Smooth muscle cell of the umbilical artery (primary cell): ENCODE data around the gene GIGYF1. TPM values are rescaled to one million over a fixed set of nuclear protein-coding genes. Genes with fewer than 3 reads are reported as not detected.

Experiments used
- total RNA-seq: library from RNA; depleted of rRNA; stranded (reverse); fragments of >200 nt; gene quantifications from 2 replicates; pipeline ENCODE4 v1.2.3, GENCODE V29; 2014

Gene GIGYF1, protein sequence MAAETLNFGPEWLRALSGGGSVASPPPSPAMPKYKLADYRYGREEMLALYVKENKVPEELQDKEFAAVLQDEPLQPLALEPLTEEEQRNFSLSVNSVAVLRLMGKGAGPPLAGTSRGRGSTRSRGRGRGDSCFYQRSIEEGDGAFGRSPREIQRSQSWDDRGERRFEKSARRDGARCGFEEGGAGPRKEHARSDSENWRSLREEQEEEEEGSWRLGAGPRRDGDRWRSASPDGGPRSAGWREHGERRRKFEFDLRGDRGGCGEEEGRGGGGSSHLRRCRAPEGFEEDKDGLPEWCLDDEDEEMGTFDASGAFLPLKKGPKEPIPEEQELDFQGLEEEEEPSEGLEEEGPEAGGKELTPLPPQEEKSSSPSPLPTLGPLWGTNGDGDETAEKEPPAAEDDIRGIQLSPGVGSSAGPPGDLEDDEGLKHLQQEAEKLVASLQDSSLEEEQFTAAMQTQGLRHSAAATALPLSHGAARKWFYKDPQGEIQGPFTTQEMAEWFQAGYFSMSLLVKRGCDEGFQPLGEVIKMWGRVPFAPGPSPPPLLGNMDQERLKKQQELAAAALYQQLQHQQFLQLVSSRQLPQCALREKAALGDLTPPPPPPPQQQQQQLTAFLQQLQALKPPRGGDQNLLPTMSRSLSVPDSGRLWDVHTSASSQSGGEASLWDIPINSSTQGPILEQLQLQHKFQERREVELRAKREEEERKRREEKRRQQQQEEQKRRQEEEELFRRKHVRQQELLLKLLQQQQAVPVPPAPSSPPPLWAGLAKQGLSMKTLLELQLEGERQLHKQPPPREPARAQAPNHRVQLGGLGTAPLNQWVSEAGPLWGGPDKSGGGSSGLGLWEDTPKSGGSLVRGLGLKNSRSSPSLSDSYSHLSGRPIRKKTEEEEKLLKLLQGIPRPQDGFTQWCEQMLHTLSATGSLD (N-terminal part only)
- total RNA-seq, result 11.3 and 14.4 TPM in 2 replicates

DNA sequence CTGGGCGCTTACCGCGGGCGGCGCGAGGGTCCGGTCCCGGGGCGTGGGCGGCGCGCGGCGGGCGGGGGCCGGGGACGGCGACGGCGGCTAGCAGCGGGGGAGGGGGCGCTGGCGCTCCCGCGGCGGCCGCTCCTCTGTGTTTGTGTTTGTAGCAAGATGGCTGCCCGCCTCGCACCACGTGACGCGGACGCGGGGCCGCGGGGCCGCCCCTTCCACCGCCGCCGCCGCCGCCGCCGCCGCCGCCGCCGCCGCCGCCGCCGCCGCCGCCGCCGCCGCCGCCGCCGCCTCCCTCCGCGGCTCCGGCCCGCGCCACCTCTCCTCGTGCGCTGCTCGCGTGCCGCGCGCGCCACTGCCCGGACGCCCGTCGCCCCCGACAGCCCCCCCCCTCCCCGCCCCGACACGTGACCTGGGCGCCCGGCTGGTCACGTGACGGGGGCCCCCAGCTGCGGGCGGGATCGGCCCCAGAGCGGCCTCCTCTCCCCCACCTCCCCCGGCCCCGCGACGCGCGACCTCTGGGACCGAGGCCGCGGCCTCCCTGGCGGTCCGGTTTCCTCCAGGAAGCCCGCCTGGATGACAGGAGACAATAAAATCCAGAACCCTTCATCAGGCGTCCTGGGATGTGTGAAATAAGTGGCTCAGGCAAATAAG, at the start of gene GIGYF1:
GIGYF1 (minus strand) TSS at position 153 of the 648 bp plus-strand sequence. CDS start 6,012 bp downstream, outside the sequence.

DNA sequence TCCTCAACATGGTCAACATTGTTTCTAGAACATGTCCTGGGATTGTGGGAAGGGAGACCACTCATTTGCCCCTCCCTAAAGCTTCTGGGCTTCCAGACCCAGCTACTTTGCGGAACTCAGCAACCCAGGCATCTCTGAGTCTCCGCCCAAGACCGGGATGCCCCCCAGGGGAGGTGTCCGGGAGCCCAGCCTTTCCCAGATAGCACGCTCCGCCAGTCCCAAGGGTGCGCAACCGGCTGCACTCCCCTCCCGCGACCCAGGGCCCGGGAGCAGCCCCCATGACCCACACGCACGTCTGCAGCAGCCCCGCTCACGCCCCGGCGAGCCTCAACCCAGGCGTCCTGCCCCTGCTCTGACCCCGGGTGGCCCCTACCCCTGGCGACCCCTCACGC, 26.2 kb upstream of the GIGYF1 start, which contains the start of gene EPO:
EPO (plus strand) TSS at position 190 of the 392 bp plus-strand sequence. CDS start 513 bp downstream, outside the sequence.

DNA sequence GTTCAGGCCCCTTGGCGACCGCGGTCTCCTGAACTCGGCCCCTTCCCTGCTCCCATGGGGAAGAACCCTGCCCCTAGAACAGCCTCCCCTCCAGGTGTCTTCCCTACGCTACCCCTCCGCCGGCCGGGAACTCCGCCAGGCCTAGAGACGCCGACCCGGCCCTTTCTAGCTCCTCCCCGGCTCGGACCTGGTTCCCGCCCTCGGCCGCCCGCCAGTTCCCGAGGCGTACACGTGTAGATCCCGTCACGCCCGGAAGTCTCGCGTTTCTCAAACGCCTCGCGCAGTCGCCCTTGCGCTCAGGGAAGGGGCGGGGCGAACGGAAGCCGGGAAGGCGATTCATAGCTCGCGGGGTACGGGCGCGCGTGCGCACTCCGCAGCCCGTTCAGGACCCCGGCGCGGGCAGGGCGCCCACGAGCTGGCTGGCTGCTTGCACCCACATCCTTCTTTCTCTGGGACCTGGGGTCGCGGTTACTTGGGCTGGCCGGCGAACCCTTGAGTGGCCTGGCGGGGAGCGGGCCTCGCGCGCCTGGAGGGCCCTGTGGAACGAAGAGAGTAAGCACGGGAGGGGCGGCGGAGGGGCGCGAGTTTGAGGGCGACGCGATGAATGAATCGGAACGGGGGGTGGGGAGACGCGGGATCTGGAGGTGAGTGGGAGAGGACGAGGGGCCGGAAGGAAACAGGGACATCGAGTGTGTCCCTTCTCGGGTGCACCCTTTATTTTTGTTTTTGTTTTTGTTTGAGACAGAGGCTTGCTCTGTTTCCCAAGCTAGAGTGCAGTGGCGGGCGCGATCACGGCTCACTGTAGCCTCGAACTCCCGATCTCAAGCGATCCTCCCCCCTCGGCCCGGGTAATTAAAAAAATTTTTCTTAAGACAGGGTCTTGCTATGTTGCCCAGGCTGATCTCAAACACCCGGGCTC, 12.0 kb upstream of the GIGYF1 start, which contains the start of gene POP7:
POP7 (plus strand) TSS at position 369 of the 919 bp plus-strand sequence. CDS start 710 bp downstream, outside the sequence.

DNA sequence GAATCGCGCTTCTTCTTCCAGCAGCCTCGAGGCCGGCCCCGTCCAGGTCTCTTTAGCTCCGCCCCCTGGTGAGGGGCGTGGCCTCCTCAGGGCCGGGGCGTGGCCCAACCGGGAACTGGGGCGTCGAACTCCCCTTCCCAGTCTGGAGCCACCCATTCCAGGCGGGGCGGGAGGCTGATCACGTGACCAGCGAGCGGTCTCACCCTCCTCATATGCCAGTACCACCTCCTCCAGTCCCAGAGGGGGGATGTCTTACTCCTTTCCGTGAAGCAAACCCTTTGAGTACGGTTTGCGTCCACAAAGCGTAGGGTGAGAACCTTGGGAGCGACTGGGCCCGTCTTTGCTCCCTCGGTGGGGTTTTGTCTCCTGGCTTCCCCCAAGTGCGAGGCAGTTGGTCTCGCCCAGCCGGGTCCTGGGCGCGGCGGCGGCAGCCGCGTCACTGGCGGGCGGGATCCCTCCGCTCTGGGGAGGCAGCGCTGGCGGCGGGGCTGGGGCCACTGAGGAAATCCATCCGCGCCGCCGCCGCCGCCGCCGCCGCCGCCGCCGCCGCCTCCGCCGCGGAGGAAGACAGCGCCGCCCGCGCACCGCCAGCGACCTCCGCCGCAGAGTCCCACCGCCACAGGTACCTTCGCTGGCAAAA, 20.6 kb downstream of the GIGYF1 start, which contains the start of gene GNB2:
GNB2 (plus strand) TSS at position 439 of the 640 bp plus-strand sequence. CDS start 2,526 bp downstream, outside the sequence.

DNA sequence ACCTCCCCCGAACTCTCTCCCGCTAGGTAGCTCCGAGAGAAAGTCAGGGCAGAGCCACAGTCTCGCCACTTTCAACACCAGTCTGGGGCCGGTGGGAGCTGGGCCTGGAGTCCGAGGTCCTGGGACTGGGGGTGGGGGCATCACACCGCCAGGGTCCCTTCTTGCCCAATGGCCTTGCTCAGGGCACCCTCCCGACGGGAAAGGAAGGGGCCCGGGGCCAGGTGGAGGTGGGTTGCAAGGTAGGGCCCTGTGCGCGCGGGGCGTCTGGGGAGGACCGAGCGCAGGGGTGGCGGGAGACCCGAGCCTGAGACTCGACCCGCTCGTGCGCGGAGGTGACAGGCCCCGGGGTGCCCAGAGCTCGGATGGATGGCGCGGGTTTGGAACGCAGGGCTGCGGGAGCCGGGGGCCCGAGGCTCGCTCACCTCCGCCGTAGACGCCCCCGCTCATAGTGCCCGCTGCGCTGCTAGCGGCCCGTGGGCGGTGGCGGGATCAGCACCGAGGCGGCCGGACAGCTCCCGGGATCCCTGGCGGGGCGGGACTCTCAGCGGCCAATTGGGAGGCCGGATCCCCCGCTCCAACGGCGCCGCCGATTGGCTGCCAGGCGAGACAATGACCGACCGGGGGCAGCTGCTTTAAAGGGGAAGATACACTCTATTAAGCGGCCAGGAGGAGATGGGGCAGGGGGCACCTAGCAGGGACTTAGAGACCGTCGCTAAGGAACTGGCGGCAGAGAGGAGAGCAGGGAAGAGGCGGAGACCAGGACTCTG, 38.0 kb downstream of the GIGYF1 start, which contains the start of gene ACTL6B:
ACTL6B (minus strand) TSS at position 541 of the 767 bp plus-strand sequence; CDS start at position 447, 94 bp downstream.

DNA sequence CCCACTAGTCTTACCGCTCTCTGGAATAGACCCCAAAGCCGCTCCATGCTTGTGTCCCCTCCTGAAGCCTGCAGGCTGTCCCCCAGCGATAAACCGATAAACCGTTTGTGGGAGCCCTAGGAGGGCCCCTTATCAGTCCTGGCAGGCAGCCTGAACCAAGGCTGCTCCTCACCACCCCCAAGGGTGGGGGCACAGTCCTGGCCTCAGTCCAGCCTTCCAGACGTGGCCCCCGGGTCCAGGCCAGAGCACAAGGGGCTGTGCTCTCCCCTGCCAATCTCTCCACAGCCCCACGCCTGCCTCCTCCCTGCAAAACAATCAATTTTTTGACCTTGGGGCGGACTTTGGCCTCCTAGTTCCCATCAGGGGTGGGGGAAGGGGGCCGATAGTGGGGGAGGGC, 52.6 kb downstream of the GIGYF1 start, which contains the start of gene TFR2:
TFR2 (minus strand) TSS at position 90 of the 397 bp plus-strand sequence; CDS start at position 47, 43 bp downstream.

Other genes with a start within 250 kb of the GIGYF1 start
- 0.30 and 1.5 TPM in 2 replicates for gene SPACDR, start 230.0 kb downstream of the GIGYF1 start, total RNA-seq
- gene TSC22D4, start 215.0 kb downstream of the GIGYF1 start, total RNA-seq, result 10.1 and 19.5 TPM in 2 replicates
- gene NYAP1, start 210.3 kb downstream of the GIGYF1 start, total RNA-seq, result 0.83 and 1.2 TPM in 2 replicates
- 3.0 and 4.4 TPM in 2 replicates for gene AGFG2, start 155.0 kb downstream of the GIGYF1 start, total RNA-seq
- not detected in 2 replicates for gene SAP25, start 120.3 kb downstream of the GIGYF1 start, total RNA-seq
- gene LRCH4, start 108.1 kb downstream of the GIGYF1 start, total RNA-seq, result 7.7 and 12.6 TPM in 2 replicates
- gene FBXO24, start 107.9 kb downstream of the GIGYF1 start, total RNA-seq, result 0.30 and 0.32 TPM in 2 replicates
- 16.9 and 51.6 TPM in 2 replicates for gene PCOLCE, start 91.9 kb downstream of the GIGYF1 start, total RNA-seq
- 4.2 and 5.4 TPM in 2 replicates for gene MOSPD3, start 81.7 kb downstream of the GIGYF1 start, total RNA-seq
- gene TFR2, start 52.7 kb downstream of the GIGYF1 start, total RNA-seq, result 0.83 and 0.89 TPM in 2 replicates
- not detected in 2 replicates for gene ACTL6B, start 37.8 kb downstream of the GIGYF1 start, total RNA-seq
- 61.5 and 126 TPM in 2 replicates for gene GNB2, start 20.5 kb downstream of the GIGYF1 start, total RNA-seq
- 27.6 and 27.9 TPM in 2 replicates for gene POP7, start 11.9 kb upstream of the GIGYF1 start, total RNA-seq
- gene EPO, start 26.2 kb upstream of the GIGYF1 start, total RNA-seq, result not detected in 2 replicates
- gene ZAN, start 39.3 kb upstream of the GIGYF1 start, total RNA-seq, result not detected in 2 replicates
- 57.0 and 69.2 TPM in 2 replicates for gene EPHB4, start 133.3 kb upstream of the GIGYF1 start, total RNA-seq
- gene SLC12A9, start 158.5 kb upstream of the GIGYF1 start, total RNA-seq, result 12.2 and 14.3 TPM in 2 replicates
- 46.9 and 54.3 TPM in 2 replicates for gene TRIP6, start 173.1 kb upstream of the GIGYF1 start, total RNA-seq
- gene SRRT, start 180.9 kb upstream of the GIGYF1 start, total RNA-seq, result 28.2 and 46.3 TPM in 2 replicates
- 6.4 and 8.6 TPM in 2 replicates for gene UFSP1, start 195.5 kb upstream of the GIGYF1 start, total RNA-seq
- gene ACHE, start 201.6 kb upstream of the GIGYF1 start, total RNA-seq, result 0.30 and 0.74 TPM in 2 replicates